Activated CD4-positive, alpha-beta T cell treated with anti-CD3 and anti-CD28 coated beads for 1 hour (primary cell): Measurements from ENCODE around the gene GPX8.
A peak's percentile ranks its signal among the peaks of the same experiment; 100 is the strongest.

Experiments used
- DNase-seq: peaks from one replicate; pipeline ENCODE4 v3.0.0-alpha.2; 2020

Gene GPX8

GRCh38 chr5:55172937-55173686, 13.1 kb downstream of the GPX8 start, which contains the start of gene CDC20B:
Gene CDC20B, minus strand, starts transcription at chr5:55173177. Its CDS starts 177 bp downstream, at chr5:55173000.
- peak; percentile 55 for DNase-seq

GRCh38 chr5:55173687-55174230, 13.8 kb downstream of the GPX8 start:
- no peak for DNase-seq

GRCh38 chr5:55175781-55176175, 15.8 kb downstream of the GPX8 start:
- DNase-seq = no peak

GRCh38 chr5:55176176-55176818, 16.3 kb downstream of the GPX8 start:
- DNase-seq = no peak

- no peak for DNase-seq
Observed at GRCh38 chr5:55177078-55177477, 17.1 kb downstream of the GPX8 start.

GRCh38 chr5:55180016-55180415, 20.0 kb downstream of the GPX8 start:
- no peak for DNase-seq

GRCh38 chr5:55187370-55187769, 27.4 kb downstream of the GPX8 start:
- no peak for DNase-seq

GRCh38 chr5:55188656-55189540, 28.9 kb downstream of the GPX8 start:
- DNase-seq = no peak

- DNase-seq = no peak
Observed at GRCh38 chr5:55191165-55191564, 31.2 kb downstream of the GPX8 start.

- no peak for DNase-seq
Observed at GRCh38 chr5:55205001-55205400, 45.0 kb downstream of the GPX8 start.

- DNase-seq = no peak
Observed at GRCh38 chr5:55211184-55211874, 51.4 kb downstream of the GPX8 start.
